Activated CD8-positive, alpha-beta T cell treated with anti-CD3 and anti-CD28 coated beads, Interleukin-2, amount 10 ng/mL, durations not matched to agents 7 days and 5 days (primary cell): ENCODE results near the gene VIPR2. TPM values are rescaled to one million over a fixed set of nuclear protein-coding genes. Genes with fewer than 3 reads are reported as not detected.

ENCODE experiments used
- ATAC-seq: fragments of 150-1000 bp; cut with Tn5 transposase; one replicate; pipeline ENCODE4 v1.10.0; 2021; ENCODE audit warnings: moderate library complexity
- CTCF ChIA-PET: fragments of 350-600 bp; sonication (Branson Sonifier 250); formaldehyde crosslinking; loops from one replicate; lab custom pipeline; 2021; ENCODE audit warnings: antibody characterized with exemption; lab: Charles Lee
- POLR2A ChIA-PET: fragments of 350-600 bp; sonication (Branson Sonifier 250); formaldehyde crosslinking; loops from one replicate; lab custom pipeline; 2021; ENCODE audit warnings: antibody characterized with exemption; lab: Charles Lee
- DNase-seq: peaks from one replicate; pipeline ENCODE4 v3.0.0-alpha.2; 2020
- H3K27ac Mint-ChIP-seq: one replicate; pipeline ENCODE4 v1.8.0; 2021; ENCODE audit warnings: mild to moderate bottlenecking, mixed read lengths
- H3K27me3 Mint-ChIP-seq: one replicate; pipeline ENCODE4 v1.8.0; 2021; ENCODE audit warnings: low read depth, mixed read lengths
- H3K36me3 Mint-ChIP-seq: one replicate; pipeline ENCODE4 v1.8.0; 2021; ENCODE audit warnings: low read depth, mixed read lengths
- H3K4me1 Mint-ChIP-seq: one replicate; pipeline ENCODE4 v1.8.0; 2021; ENCODE audit warnings: low read depth, mixed read lengths
- H3K4me3 Mint-ChIP-seq: one replicate; pipeline ENCODE4 v1.8.0; 2021; ENCODE audit warnings: mild to moderate bottlenecking, mixed read lengths
- H3K9me3 Mint-ChIP-seq: one replicate; pipeline ENCODE4 v1.8.0; 2022; ENCODE audit warnings: mixed read lengths; ENCODE audit not compliant: insufficient read depth
- total RNA-seq, 2 experiments: library from RNA; stranded (reverse); gene quantifications; one replicate each; pipeline ENCODE4 v1.2.3, GENCODE V29; 2021

VIPR2 gene
- total RNA-seq, 2 experiments from 2014 or later, result not detected

GRCh38 chr7:159060440-159060839, 84.2 kb downstream of the VIPR2 start:
- Mint-ChIP-seq H3K27me3 (no peaks in the 10 kb centered on the region), H3K4me3 (no peak overlapping the region), H3K9me3 (peaks cover 3% of the 10 kb centered on the region), H3K27ac (no peak overlapping the region), H3K4me1 (no peaks in the 10 kb centered on the region), H3K36me3 (no peaks in the 10 kb centered on the region)
- DNase-seq (no peak), ATAC-seq (no peak)
- POLR2A ChIA-PET, result no interaction called here
- CTCF ChIA-PET, result no interaction called here

DNA sequence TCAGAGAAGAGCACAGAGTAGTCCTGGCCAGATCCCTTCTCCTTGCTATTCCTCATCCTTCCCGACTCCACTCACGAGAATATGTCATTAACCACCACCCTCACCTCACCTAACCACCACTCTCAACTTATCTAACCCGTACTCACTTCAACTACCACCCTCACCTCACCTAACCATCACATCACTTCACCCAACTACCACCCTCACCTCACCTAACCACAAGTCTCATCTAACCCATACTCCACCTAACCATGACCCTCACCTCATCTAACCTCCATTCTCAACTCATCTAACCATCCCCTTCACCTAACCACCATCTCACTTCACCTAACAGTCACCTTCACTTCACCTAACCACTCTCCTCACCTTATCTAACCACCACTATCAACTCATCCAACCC, 85.0 kb downstream of the VIPR2 start:
- Mint-ChIP-seq H3K27me3 (no peaks in the 10 kb centered on the region), H3K36me3 (no peaks in the 10 kb centered on the region), H3K27ac (no peak overlapping the region), H3K9me3 (peaks cover 3% of the 10 kb centered on the region), H3K4me3 (no peak overlapping the region), H3K4me1 (no peaks in the 10 kb centered on the region)
- DNase-seq (no peak), ATAC-seq (no peak)
- ChIA-PET CTCF (no interaction called here), POLR2A (no interaction called here)

- DNase-seq (no peak), ATAC-seq (no peak)
- POLR2A ChIA-PET, result interaction anchor here (0.6 kb wide), 1 partner anchor 1921 kb away, joined by 4 read pairs; no protein-coding TSS in a partner anchor
- H3K36me3 Mint-ChIP-seq, result no peaks in the 10 kb centered on the region
- H3K9me3 Mint-ChIP-seq, result peaks cover 3% of the 10 kb centered on the region
- no peaks in the 10 kb centered on the region for H3K27me3 Mint-ChIP-seq
- H3K4me3 Mint-ChIP-seq, result no peak overlapping the region
- H3K27ac Mint-ChIP-seq, result no peak overlapping the region
- CTCF ChIA-PET, result no interaction called here
- H3K4me1 Mint-ChIP-seq, result no peaks in the 10 kb centered on the region
These were observed 87.0 kb downstream of the VIPR2 start for GRCh38 chr7:159057647-159058046.

GRCh38 chr7:159056737-159057136, 87.9 kb downstream of the VIPR2 start:
- H3K27me3 Mint-ChIP-seq, result no peaks in the 10 kb centered on the region
- H3K27ac Mint-ChIP-seq, result no peak overlapping the region
- peaks cover 5% of the 10 kb centered on the region for H3K4me1 Mint-ChIP-seq
- ATAC-seq (no peak), DNase-seq (no peak)
- H3K4me3 Mint-ChIP-seq, result no peak overlapping the region
- ChIA-PET CTCF (interaction anchor here (0.8 kb wide), 1 partner anchor 9 kb away, joined by 3 read pairs; no protein-coding TSS in a partner anchor), POLR2A (no interaction called here)
- no peaks in the 10 kb centered on the region for H3K36me3 Mint-ChIP-seq
- H3K9me3 Mint-ChIP-seq, result no peaks in the 10 kb centered on the region

DNA sequence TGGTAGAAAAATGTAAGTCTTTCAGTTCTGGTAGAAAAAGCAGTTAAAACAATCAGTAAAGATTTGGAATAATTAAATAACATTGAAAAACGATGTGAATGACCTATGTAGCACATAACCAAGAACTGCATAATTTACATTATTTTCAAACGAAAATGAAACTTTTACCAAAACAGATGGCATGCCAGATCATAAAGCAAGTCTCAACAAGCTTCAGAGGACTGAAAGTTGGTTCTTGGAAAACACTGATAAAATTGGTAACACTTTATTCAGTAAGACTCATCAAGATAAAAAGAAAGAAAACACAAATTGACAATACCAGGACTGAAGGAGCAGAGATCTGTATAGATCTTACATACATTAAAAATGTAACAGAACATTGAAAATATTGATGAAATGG, 92.8 kb downstream of the VIPR2 start:
- POLR2A ChIA-PET, result interaction anchor here (0.5 kb wide), 1 partner anchor 228 kb away, joined by 3 read pairs; no protein-coding TSS in a partner anchor
- ATAC-seq, result no peak

DNA sequence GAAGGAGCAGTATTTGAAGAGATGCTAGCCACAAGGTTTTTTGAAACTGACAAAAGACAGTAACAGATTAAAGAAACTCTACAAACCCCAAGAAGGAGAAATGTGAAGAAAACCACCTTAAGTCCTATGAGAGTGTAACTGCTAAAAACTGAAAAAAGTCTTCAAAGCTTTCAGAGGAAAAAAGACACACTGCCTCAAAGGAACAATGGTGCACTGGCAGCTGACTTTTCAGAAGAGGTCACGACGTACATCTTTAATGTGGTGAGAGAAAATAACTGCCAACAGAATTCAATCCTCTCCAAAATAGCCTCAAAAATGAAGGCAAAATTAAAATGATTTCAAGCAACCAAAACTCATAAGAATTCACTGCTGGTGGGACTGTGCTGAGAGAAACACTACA, 94.0 kb downstream of the VIPR2 start:
- Mint-ChIP-seq H3K36me3 (no peaks in the 10 kb centered on the region), H3K27ac (no peak overlapping the region), H3K27me3 (peaks cover 4% of the 10 kb centered on the region), H3K4me3 (no peak overlapping the region), H3K4me1 (peaks cover 17% of the 10 kb centered on the region), H3K9me3 (peaks cover 9% of the 10 kb centered on the region)
- ATAC-seq, result no peak
- CTCF ChIA-PET, result no interaction called here
- DNase-seq, result no peak
- POLR2A ChIA-PET, result no interaction called here

More for the DNA sequence above, 92.8 kb downstream of the VIPR2 start:
- H3K36me3 Mint-ChIP-seq, result no peaks in the 10 kb centered on the region
- DNase-seq, result no peak
- H3K4me1 Mint-ChIP-seq, result peaks cover 17% of the 10 kb centered on the region
- H3K9me3 Mint-ChIP-seq, result peaks cover 9% of the 10 kb centered on the region
- H3K27me3 Mint-ChIP-seq, result peaks cover 4% of the 10 kb centered on the region
- CTCF ChIA-PET, result interaction anchor here (1.3 kb wide), 1 partner anchor 75 kb away, joined by 3 read pairs; no protein-coding TSS in a partner anchor
- H3K4me3 Mint-ChIP-seq, result no peak overlapping the region
- H3K27ac Mint-ChIP-seq, result no peak overlapping the region

- ATAC-seq, result no peak
- POLR2A ChIA-PET, result no interaction called here
- no peak overlapping the region for H3K27ac Mint-ChIP-seq
- peaks cover 4% of the 10 kb centered on the region for H3K27me3 Mint-ChIP-seq
- peaks cover 17% of the 10 kb centered on the region for H3K4me1 Mint-ChIP-seq
- DNase-seq, result no peak
- CTCF ChIA-PET, result no interaction called here
- no peaks in the 10 kb centered on the region for H3K36me3 Mint-ChIP-seq
- peaks cover 9% of the 10 kb centered on the region for H3K9me3 Mint-ChIP-seq
- H3K4me3 Mint-ChIP-seq, result no peak overlapping the region
These were observed 95.2 kb downstream of the VIPR2 start for GRCh38 chr7:159049266-159050025.

DNA sequence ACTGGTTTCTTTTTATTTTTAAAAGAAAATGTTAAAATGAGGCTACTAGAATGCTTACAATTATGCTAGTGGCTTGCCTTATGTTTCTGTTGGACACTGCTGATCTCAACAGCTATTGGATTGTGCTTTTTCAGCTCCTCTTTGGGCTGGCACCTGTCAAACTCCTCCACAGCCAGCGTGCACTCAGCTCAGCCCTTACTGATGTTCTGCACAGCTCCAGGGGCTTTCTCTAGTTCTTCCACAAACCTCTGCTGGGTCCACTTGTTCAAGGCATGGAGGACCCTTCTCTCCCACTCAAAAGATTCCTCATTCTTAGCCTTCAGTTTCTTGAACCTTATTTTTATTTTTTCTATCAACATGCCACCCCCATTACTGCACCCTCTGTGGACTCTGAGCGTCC, 96.0 kb downstream of the VIPR2 start:
- CTCF ChIA-PET, result interaction anchor here (1.3 kb wide), 1 partner anchor 8 kb away, joined by 3 read pairs; no protein-coding TSS in a partner anchor
- Mint-ChIP-seq H3K36me3 (no peaks in the 10 kb centered on the region), H3K4me3 (no peak overlapping the region)

GRCh38 chr7:159047536-159047935, 97.1 kb downstream of the VIPR2 start:
- H3K27ac Mint-ChIP-seq, result no peak overlapping the region

More for the DNA sequence above, 96.0 kb downstream of the VIPR2 start:
- peaks cover 17% of the 10 kb centered on the region for H3K4me1 Mint-ChIP-seq
- POLR2A ChIA-PET, result no interaction called here
- DNase-seq (no peak), ATAC-seq (no peak)
- peaks cover 9% of the 10 kb centered on the region for H3K9me3 Mint-ChIP-seq
- no peak overlapping the region for H3K27ac Mint-ChIP-seq
- peaks cover 5% of the 10 kb centered on the region for H3K27me3 Mint-ChIP-seq

DNA sequence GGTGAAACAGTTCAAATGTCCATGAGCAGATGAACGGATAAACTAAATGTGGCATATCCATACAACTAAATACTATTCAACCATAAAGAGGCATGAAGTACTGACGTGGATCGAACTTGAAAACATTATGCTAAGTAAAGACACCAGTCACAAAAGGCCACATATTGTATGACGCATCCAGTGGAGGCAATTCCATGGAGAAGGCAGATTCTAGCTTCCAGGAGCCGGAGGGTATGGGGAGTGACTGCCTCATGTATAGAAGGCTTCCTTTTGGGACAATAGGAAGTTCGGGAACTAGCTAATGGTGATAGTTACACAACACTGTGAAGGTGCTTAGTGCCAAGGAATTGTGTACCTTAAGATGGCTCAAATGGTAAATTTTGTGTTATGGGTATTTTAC, 98.4 kb downstream of the VIPR2 start:
- H3K27me3 Mint-ChIP-seq, result peaks cover 6% of the 10 kb centered on the region
- no peak overlapping the region for H3K4me3 Mint-ChIP-seq
- DNase-seq (no peak), ATAC-seq (no peak)
- no peaks in the 10 kb centered on the region for H3K36me3 Mint-ChIP-seq
- peaks cover 8% of the 10 kb centered on the region for H3K9me3 Mint-ChIP-seq
- peaks cover 11% of the 10 kb centered on the region for H3K4me1 Mint-ChIP-seq
- H3K27ac Mint-ChIP-seq, result no peak overlapping the region
- ChIA-PET CTCF (interaction anchor here (1.3 kb wide), 1 partner anchor 70 kb away, joined by 4 read pairs; no protein-coding TSS in a partner anchor), POLR2A (no interaction called here)

More at GRCh38 chr7:159047536-159047935, 97.1 kb downstream of the VIPR2 start:
- Mint-ChIP-seq H3K4me1 (peaks cover 17% of the 10 kb centered on the region), H3K27me3 (peaks cover 6% of the 10 kb centered on the region), H3K4me3 (no peak overlapping the region), H3K36me3 (no peaks in the 10 kb centered on the region), H3K9me3 (peaks cover 9% of the 10 kb centered on the region)
- POLR2A ChIA-PET, result no interaction called here
- DNase-seq, result no peak
- CTCF ChIA-PET, result interaction anchor here (1.3 kb wide), 1 partner anchor 9 kb away, joined by 3 read pairs; no protein-coding TSS in a partner anchor
- ATAC-seq, result no peak

GRCh38 chr7:159045839-159046238, 98.8 kb downstream of the VIPR2 start:
- H3K36me3 Mint-ChIP-seq, result no peaks in the 10 kb centered on the region
- no peak overlapping the region for H3K4me3 Mint-ChIP-seq
- ChIA-PET POLR2A (no interaction called here), CTCF (interaction anchor here (1.3 kb wide), 1 partner anchor 70 kb away, joined by 4 read pairs; no protein-coding TSS in a partner anchor)
- H3K4me1 Mint-ChIP-seq, result peaks cover 6% of the 10 kb centered on the region
- ATAC-seq, result no peak
- peaks cover 3% of the 10 kb centered on the region for H3K9me3 Mint-ChIP-seq
- H3K27ac Mint-ChIP-seq, result no peak overlapping the region
- peaks cover 6% of the 10 kb centered on the region for H3K27me3 Mint-ChIP-seq
- no peak for DNase-seq

GRCh38 chr7:159042581-159043101, 102.0 kb downstream of the VIPR2 start:
- no peak for DNase-seq
- H3K27me3 Mint-ChIP-seq, result peaks cover 5% of the 10 kb centered on the region
- no peaks in the 10 kb centered on the region for H3K36me3 Mint-ChIP-seq
- POLR2A ChIA-PET, result no interaction called here
- no peak overlapping the region for H3K4me3 Mint-ChIP-seq
- H3K4me1 Mint-ChIP-seq, result no peaks in the 10 kb centered on the region
- no peak overlapping the region for H3K27ac Mint-ChIP-seq
- ATAC-seq, result no peak
- H3K9me3 Mint-ChIP-seq, result no peaks in the 10 kb centered on the region
- CTCF ChIA-PET, result no interaction called here
